Endometrial microvascular endothelial cells (primary cell): ENCODE measurements around the gene AADACL4. TPM values are rescaled to one million over a fixed set of nuclear protein-coding genes. Genes with fewer than 3 reads are reported as not detected.

Source experiments
- in situ Hi-C: cut with HindIII; loops from 2 replicates; pipeline ENCODE4 v1.10.0; 2017; ENCODE audit warnings: low sequenced_read_pairs, low pct_unique_long_range_greater_than_20kb; ENCODE audit errors: inconsistent ontology term
- total RNA-seq: library from RNA; depleted of rRNA; stranded (reverse); fragments of >200 nt; gene quantifications from one replicate; pipeline ENCODE4 v1.2.3, GENCODE V29; 2015; ENCODE audit errors: inconsistent ontology term

Gene AADACL4
- total RNA-seq = not detected

DNA sequence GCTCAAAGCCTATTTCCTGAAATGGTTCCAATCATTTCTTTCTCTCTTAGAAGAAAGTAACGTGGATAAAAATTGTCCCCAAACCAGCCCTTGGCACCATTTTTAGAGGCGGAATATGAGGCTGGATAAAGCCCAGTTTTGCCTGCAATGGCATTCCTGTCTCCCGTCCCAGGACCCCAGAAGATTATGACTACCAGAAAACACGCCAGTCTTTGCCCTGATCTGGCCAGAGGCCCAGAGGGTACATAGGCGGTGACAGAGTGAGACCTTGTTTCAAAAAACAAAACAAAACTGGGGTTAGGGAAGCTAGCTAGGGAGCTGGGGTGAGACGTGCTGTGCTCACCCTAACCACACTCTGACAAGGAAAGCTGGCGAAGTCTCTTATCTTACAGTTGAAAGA is at the start of gene AADACL4:
Gene AADACL4, plus strand, starts transcription at position 301 of the 400 bp plus-strand sequence. CDS start 462 bp downstream, outside the sequence.
- in situ Hi-C loops = no loop called here

DNA sequence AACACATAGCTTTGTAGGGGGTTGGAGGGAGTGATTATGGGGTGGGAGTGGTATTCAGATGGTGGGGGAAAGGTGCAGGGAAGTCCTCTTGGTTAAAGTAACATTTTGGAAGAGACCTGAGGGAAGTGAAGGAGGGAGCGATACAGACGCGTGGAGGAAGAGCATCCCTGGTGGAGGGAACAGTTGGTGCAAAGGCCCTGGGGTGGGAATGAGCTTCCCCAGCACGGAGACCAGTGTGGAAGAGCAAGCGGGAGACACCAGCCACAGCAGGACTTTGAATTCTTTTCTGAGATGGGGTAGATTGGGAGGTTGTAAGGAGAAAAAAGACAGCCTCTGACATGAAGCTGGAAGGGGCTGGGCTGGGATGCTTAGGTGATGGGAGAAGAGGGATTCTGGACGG is 49.4 kb upstream of the AADACL4 start:
- in situ Hi-C loops = no loop called here

DNA sequence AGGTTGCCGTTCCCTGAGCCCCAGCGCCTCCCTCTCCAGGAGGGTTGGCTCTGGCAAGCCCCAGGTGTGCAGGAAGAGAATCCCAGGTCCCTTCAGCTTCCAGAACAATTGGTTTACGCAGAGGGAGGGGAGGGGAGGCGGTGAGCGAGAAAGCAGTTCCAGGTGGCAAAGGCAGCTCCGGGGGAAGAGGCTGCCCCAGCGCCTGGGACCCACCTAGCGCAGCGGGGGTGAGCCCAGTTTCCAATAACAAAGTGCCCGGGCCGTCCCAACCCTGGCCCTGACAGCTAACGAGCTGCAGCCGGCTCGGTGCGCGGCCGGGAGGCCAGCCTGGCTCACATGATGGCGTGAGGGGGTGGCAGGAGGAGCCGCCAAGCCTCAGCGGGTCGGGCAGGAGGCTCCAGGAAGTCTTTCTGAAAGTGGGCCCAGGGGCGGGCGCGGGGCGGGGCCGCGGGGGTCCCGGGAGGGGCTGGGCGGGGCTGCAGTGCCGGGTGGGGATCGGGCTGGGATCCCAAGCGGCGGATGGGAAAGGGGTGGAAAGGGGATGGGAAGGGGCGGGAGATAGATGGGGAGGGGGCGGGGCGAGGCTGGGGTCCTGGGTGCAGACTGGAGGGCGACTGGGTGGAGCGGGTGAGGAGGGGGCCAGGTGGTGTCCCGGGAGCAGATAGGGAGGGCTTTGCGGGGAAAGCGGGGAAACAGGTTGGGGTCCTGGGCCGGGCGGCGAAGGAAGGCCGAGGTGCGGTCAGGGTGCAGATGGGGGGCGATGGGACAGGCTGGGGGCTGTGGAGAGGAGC is 48.7 kb upstream of the AADACL4 start:
- in situ Hi-C loops = no loop called here

DNA sequence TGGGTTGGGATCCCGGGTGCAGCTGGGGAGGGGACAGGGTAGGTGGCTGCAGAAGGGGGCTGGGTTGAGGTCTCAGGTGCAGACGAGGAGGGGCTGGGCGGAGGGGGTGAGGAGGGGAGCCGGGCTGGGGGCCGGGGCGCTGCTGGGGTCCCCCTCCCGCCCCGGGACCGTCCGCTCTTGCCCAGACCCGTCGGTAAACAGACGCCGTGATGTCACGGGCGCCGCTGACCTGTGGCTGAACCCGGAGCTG is 48.2 kb upstream of the AADACL4 start:
- in situ Hi-C loops = no loop called here

DNA sequence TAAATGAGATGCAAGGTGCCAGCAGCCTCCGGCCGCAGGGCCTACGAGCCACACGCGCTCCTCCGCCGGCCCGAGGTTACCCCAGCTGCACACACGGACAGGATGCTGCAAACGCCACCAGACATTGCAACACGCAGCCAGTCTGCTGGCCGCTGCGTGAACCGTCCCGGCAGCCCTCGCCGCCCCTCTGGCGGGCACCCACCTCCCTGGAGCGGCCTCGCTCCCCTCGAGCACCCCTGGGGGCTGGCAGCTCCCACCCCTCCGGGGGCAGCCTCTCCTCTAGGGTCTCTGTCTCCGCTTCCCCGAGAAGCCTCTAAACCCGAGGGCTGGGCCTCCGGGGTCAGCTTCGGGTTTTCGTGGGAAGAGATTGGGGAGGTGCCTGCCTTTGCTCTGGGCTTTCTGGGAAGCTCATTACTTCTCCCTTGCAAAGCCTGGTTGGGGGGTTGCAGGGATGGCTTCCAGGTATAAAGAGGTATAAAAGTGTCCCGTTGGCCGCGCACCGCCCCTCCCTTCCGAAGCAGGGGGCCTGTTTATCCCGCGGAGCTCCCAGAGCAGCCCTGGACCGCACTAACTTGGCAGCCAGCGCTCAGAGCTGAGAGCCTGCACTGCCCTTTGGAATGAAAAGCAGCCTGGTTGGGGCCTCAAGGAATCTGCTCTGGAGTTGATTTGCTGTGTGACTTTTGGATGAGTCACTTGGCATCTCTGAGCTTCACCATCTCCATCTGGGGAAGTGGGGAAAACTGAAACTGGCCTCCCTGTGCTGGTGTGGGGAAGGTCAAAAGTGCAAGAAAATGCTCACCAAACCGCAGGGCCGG is 47.7 kb upstream of the AADACL4 start:
- in situ Hi-C loops = no loop called here

DNA sequence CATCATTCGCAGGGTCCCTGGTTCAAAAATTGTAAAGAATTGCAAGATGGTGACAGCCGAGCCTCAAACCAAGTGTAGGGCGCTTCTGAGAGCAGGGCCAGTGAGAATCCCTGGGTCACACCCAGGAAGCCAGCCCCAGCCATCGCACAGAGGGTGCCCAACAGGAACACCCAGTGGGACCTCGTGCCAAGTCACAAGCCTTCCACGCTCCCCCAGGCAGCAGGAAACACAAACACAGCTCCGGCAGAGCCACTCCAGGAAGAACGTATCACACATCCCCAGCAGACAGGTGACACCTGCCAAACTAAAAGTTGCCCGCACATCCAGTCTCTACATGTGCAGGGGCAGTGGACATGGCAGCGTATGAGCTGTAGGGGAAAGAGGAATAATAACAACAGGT is 46.1 kb upstream of the AADACL4 start:
- in situ Hi-C loops = no loop called here

DNA sequence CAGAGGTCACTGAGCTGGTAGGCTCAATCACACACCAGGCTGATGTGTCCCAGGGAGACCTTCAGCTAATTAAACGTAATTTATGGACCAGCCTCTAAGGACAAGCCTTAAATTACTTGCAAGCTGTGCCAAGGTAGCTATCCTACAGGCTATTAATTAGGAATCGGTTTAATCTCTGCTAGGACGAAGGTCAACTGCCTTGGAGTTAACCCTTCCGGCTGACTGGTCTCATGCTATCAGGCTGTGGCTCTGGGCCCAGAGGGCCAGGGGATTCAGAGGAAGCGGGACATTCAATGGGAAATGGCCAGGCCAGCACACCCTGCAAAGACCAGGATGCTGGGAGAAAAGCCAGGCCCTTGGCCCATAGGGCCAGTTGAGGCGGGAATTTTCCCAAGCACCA is 44.9 kb upstream of the AADACL4 start:
- in situ Hi-C loops = no loop called here

DNA sequence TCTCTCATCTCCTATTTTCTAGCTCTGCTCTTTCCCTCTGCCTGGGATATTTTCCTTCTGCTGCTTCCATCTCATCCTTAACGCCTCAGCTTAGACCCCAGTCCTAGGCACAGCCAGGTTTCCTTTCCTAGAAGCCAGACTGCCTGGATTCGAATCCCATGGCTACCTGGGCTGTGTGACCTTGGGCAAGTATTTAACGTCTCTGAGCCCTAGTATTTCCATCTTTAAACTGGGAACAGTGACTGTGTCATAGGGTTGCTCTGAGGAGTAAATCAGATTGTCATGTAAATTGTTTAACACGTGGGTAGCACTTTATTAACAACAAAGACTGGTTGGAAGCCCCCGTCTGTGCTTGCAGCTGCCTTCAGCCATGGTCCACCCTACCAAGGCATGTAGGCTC is 44.2 kb upstream of the AADACL4 start:
- in situ Hi-C loops = no loop called here

DNA sequence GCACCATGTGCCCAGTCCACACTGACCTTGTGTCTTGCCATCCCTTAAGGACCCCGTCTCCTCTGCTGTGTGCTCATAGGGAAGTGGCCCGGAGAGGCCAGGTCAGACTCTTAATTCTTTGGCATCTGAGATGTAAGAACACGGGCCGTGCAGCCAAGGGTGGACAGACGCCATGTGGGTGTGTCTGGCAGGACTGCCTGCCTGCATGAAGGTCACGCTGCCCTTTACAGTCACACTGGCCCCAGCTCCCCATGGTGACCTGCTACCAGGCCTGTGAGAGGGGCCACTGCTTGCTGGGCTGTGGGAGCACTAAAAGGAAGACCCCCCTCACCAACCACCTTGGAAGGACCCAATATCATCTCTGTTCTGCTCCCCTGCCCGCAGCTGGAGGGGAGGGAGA is 43.5 kb upstream of the AADACL4 start:
- in situ Hi-C loops = no loop called here

DNA sequence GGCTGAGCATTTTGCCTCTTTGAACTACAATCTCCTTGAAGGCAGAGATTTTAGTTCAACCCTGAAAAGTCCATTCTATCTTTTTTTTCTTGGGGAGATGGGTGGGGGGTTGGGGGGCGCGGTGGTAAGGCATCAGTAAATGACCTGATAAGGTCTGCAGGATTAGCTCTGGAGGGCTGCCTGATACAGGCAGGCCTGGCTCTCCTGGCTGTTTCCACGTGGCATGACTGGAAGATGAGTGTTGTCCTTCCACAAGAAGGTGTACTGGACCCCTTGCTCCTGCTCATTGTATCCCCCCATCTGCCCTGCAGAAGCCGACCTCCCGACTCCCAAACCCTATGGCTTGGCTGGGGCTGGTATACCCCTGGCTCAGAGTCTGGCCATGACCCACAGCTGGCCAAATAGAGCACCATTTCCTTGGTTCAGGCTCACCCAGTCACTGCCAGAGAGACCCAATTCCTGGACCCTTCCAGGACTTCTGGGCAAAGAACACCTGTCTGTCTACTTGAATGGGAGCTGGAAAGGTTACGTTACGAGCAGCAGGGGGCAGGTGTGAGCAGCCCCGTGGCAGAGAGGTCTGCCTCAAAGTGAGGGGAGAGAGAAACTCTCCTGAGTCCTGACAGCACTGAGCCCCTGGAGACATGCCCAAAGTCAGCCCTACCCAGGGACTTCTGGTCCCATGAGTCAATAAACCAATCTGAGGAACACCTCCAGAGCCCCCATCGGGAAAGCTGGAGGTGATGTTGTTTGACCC is 42.8 kb upstream of the AADACL4 start:
- in situ Hi-C loops = no loop called here

DNA sequence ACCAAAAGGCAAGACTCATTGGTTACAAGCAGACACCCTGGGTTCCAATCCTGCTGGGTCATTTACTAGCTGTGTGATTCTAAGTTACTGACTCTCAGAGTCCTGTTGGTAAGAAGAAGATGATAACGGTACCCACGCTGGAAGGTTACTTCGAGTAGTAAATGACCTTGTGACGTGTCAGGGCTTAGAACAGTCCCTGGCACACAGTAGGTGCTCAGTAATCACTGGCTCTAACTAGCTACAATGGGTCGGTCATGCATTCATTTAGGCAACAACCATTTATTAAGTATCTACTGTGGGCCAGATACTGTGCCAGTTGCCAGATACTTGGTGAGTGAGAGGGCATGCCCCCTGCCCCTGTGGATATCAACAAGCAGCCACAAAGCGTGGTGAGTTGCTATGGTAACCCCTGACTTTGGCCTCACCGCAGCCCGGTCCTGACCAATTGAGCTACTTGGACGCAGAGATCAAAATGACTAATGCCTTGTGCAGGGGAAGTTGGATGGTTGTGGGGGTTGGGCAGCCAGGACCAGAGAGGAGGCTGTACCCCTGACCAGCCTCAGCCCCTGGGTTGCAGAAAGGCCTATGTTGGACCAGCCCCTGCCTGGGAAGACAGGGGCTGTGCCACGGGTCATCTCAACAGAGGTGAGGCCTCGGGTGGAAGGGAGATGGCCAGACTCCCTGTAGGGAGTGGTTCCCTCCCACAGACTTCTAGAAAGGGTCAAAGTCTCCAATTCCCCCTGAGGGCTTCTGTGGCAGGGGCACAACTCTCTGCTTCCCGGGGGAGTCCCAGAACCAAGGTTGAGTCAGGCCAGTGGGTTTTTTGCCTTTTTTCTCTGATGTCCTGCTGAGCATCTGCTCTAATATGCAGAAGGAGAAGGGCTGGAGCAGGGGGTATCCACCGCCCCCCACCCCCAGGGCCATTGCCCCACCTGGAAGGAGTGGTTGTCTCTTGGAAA is 41.9 kb upstream of the AADACL4 start:
- in situ Hi-C loops = no loop called here

DNA sequence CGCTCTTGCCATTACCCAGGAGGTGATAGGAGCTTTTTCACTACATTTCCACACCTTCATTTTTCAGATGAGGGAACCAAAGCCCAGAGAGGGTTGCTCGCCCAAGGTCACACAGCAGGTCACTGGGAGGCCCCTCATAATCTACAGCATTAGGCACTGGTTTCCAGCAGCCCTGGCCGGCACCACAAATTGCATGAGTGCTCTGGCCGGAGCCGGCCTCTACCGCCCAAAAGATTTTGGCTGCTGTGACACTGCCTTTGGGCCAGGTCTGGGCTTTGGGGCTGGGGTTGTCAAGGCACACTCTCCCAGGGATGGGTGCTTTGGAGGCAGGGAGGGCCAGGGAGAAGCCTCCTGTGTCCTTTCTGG is 41.2 kb upstream of the AADACL4 start:
- in situ Hi-C loops = no loop called here

DNA sequence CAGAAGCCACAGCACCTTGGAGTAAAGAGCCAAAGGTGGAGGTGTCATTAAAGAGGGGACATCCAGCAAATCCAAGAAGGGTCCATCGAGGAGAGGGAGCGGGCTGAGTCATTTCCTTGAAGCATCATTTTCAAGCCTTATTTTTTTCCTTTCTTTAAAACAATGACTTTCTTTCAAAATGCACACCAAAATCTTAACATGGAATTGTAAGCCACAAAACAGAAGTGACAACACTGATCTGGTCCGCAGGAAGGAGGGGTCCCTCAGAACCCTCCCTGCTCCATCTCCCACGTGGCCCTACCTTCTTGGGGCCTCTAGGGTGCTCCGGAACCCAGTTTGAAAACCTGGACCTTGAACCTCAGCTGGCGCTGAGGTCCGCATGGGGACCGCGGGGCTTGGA is 40.7 kb upstream of the AADACL4 start:
- in situ Hi-C loops = no loop called here

DNA sequence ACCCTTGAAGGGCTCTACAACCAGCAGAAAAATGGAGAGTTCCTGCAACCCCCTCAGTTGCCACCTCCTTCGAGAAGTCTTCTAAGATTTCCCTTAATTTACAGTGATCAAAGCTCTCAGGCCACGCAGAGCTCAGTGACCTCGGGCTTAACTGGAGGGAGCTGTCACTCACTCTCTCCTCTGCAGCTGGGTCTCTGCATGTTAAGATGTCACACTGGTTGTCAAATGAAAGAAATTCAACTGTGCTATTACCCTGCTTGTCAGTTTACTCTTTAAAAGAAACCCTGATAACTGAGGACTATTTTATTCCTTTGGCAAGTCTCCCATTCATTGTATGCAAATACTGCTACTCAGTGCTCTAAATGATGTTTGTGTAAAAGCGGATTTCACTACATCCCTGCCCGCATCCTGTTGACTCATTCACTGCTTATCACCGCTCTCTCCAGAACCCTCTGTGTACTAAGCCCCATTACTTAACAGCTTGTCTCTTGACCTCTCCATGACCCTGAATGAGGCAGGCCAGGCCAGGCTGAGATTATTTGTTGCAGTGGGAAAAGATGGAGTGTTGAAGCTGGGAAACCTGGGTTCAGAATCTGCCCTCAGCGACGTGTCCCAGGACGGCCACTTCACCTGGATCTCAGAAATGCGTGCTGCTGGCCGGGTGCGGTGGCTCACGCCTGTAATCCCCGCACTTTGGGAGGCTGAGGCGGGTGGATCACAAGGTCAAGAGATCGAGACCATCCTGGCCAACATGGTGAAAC is 39.6 kb upstream of the AADACL4 start:
- in situ Hi-C loops = no loop called here

DNA sequence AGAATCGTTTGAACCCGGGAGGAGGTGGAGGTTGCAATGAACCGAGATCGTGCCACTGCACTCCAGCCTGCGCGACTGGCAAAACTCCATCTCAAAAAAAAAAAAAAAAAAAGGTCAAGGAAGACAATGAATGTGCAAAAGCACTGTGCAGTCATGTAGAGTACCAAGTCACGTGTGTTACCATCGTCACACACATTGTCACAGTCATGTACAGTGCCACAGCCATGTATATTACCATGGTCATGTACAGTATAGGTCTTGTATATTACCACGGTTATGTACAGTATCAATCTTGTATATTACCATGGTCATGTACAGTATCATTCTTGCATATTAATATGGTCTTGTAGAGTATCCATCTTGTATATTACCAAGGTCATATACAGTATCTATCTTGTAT is 38.9 kb upstream of the AADACL4 start:
- in situ Hi-C loops = no loop called here

DNA sequence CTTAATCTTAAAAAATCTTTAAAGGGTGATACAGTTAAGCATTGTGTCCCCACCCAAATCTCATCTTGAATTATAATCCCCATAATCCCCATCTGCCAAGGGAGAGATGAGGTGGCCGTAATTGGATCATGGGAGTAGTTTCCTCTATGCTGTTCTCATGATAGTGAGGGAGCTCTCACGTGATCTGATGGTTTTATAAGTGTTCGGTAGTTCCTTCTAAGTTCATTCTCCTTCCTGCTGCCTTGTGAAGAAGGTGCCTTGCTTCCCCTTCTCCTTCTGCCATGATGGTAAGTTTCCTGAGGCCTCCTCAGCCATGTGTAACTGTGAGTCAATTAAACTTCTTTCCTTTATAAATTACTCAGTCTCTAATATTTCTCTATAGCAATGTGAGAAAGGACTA is 36.6 kb upstream of the AADACL4 start:
- in situ Hi-C loops = no loop called here

DNA sequence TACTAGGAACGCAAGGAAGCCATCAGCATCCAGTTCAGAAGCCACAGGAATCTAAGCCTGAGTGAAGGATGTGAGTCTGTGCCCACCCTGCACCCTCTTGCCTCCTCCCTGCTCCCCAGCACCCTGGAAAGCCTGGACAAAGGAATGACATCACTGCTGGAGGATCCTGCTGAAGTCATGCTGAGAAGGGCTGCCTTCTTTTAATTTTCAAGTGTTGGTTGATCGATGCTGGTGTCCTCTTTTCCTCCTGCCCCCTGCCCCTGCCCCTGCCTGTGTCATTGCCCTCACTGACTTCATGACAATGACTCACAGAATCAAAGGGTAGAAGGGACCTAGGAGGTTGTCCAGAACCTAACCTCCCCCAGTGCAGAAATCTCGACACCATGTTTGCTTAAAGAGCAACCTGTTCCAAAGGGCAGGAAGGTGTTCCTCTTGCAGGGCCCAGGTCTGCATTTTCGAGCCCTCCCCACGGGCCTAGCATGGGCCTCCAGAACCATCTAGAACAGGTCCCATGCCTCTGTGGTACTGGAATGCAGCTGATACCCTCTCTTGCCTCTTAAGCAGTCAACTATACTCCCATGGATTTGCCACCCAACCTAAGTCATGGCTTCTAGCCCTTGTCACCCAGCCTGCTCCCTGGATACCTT is 35.5 kb upstream of the AADACL4 start:
- in situ Hi-C loops = no loop called here
